HepG2 (cell line): Measurements from ENCODE around the gene DPEP1. TPM values are rescaled to one million over a fixed set of nuclear protein-coding genes. Genes with fewer than 3 reads are reported as not detected.
A peak's percentile ranks its signal among the peaks of the same experiment; 100 is the strongest.

Experiments used
- BRD4 ChIP-seq: sonication (generic); formaldehyde crosslinking; IDR thresholded peaks from 2 replicates; pipeline ENCODE4 v1.4.0; 2020; ENCODE audit warnings: missing genetic modification reagents
- CBFB ChIP-seq: sonication (generic); formaldehyde crosslinking; IDR thresholded peaks from 2 replicates; pipeline ENCODE4 v1.4.0; 2020; ENCODE audit warnings: missing genetic modification reagents
- FOXK1 ChIP-seq: sonication (generic); formaldehyde crosslinking; IDR thresholded peaks from 2 replicates; pipeline ENCODE4 v1.4.0; 2020; ENCODE audit warnings: low read depth, missing genetic modification reagents, borderline replicate concordance
- FOXK2 ChIP-seq: fragments of 450-650 bp; IDR thresholded peaks from 2 replicates; pipeline ENCODE4 v1.6.1; 2016
- KDM4B ChIP-seq: sonication (generic); formaldehyde crosslinking; IDR thresholded peaks from 2 replicates; pipeline ENCODE4 v1.4.0; 2020; ENCODE audit warnings: missing genetic modification reagents
- MTA1 ChIP-seq: sonication (generic); formaldehyde crosslinking; IDR thresholded peaks from 2 replicates; pipeline ENCODE4 v1.4.0; 2020; ENCODE audit warnings: missing genetic modification reagents, mild to moderate bottlenecking, borderline replicate concordance
- POGZ ChIP-seq: sonication (generic); formaldehyde crosslinking; IDR thresholded peaks from 2 replicates; pipeline ENCODE4 v1.4.0; 2020; ENCODE audit warnings: mild to moderate bottlenecking, missing genetic modification reagents
- RNF219 ChIP-seq: sonication (generic); formaldehyde crosslinking; IDR thresholded peaks from 2 replicates; pipeline ENCODE4 v1.5.0; 2020; ENCODE audit warnings: mild to moderate bottlenecking, missing genetic modification reagents
- SNRNP70 ChIP-seq: fragments of 200-400 bp; formaldehyde crosslinking; IDR thresholded peaks from 2 replicates; pipeline ENCODE4 v1.6.1; 2017; ENCODE audit warnings: mild to moderate bottlenecking, low read depth, low read length, moderate library complexity
- TEAD2 ChIP-seq: sonication (generic); formaldehyde crosslinking; IDR thresholded peaks from 2 replicates; pipeline ENCODE4 v1.9.0; 2021; ENCODE audit warnings: missing genetic modification reagents
- UBTF ChIP-seq: sonication (generic); formaldehyde crosslinking; IDR thresholded peaks from 2 replicates; pipeline ENCODE4 v1.4.0; 2020; ENCODE audit warnings: mild to moderate bottlenecking, missing genetic modification reagents
- ZNF138 ChIP-seq: sonication (generic); formaldehyde crosslinking; IDR thresholded peaks from 2 replicates; pipeline ENCODE4 v1.5.0; 2020; ENCODE audit warnings: mild to moderate bottlenecking, low read depth, missing genetic modification reagents
- ZNF235 ChIP-seq: sonication (generic); formaldehyde crosslinking; IDR thresholded peaks from 2 replicates; pipeline ENCODE4 v1.8.1; 2023; ENCODE audit warnings: mild to moderate bottlenecking, missing genetic modification reagents, borderline replicate concordance
- polyA plus RNA-seq, 8 experiments: library from polyadenylated mRNA; depleted of rRNA in 3 of 8; stranded (reverse) in 7 of 8; unstranded in 1 of 8; fragments of >200 nt; fragmentation: Illumina TruSeq in 4 of 8; extraction: Trizol in 4 of 8; gene quantifications; 2 replicates each; pipeline versions ENCODE4 v1.2.1 to v1.2.3, GENCODE V29; 2011 to 2016; ENCODE audit warnings: low read depth in 4 of 8, missing spikeins in 1 of 8, mixed read lengths in 1 of 8; ENCODE audit not compliant: insufficient read depth in 1 of 8
- total RNA-seq, 5 experiments: library from RNA; depleted of rRNA; stranded (reverse); fragments of >200 nt; fragmentation: Illumina TruSeq; extraction: Trizol; gene quantifications; 2 replicates each; pipeline ENCODE4 v1.2.3, GENCODE V29; 2016; ENCODE audit warnings: low read depth in 1 of 5
- TF ChIP-seq, protein P1 (sequence below): sonication (generic); formaldehyde crosslinking; IDR thresholded peaks from 2 replicates; pipeline ENCODE4 v1.4.0; 2020; ENCODE audit warnings: missing genetic modification reagents
- TF ChIP-seq, protein P2 (sequence below): IDR thresholded peaks from 2 replicates; pipeline ENCODE4 v1.6.1; 2012; ENCODE audit warnings: low read length, improper control_type of control experiment
- TF ChIP-seq, protein P3 (sequence below): sonication (generic); formaldehyde crosslinking; IDR thresholded peaks from 2 replicates; pipeline ENCODE4 v1.4.0; 2020; ENCODE audit warnings: missing genetic modification reagents

The DPEP1 gene
- total and polyA plus RNA-seq, 2 of the 13 experiments (the other 11 are each of a cell fraction or from before 2014, with no cell fraction given): 37.6 to 52.2 TPM

DNA sequence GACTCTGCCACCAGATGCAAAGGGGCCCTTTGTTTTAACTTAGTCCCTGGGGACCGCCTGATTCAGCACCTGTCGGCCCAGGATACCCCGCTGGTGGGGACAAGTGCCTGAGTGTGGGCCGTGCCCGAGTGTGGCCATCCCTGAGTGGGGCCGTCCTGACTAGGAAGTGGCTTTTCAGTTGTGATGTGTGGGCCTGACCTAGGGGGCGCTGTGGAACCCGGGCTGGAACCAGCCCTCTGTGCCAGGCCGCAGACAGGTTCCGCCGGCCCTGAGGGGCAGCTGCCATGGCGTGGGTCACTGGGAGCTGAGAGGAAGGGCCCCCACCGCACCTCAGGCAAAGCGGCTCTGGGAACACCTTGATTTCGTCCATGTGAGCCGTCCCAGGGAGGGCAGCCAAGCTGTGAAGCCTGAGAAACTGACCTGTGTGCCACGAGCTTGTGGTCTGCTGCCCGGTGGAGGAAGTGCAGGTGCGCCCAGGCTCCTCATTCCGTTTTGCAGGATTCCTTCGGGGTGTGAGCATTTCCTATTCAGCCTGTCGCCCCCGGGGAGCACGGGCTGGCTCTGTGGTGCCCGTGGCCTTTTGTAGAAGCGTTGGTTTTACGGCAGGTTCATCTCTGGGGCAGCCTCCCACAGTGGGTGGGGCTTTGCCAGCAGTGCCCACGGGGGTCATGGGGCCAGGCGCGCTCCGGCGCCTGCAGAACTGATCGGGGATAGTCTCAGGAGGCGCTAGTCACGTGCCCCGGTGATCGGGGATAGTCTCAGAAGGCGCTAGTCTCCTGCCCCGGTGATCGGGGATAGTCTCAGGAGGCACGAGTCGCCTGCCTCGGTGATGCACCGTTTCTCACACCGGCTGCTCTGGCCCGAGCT lies 47.7 kb upstream of the DPEP1 start (continued):
- no peak for TF ChIP-seq ZNF235 (CRISPR knock-in tag)
- TF ChIP-seq RNF219 (CRISPR knock-in tag): no peak
- peak; percentile 20; the same call in 1 of the 2 replicates for TF ChIP-seq KDM4B (CRISPR knock-in tag)
- peak; percentile 74 for TF ChIP-seq UBTF (CRISPR knock-in tag)
- TF ChIP-seq BRD4 (CRISPR knock-in tag): peak; percentile 77; the same call in 1 of the 2 replicates
- no peak for TF ChIP-seq POGZ (CRISPR knock-in tag)
- TF ChIP-seq MTA1: no peak
- TF ChIP-seq, protein P1, sequence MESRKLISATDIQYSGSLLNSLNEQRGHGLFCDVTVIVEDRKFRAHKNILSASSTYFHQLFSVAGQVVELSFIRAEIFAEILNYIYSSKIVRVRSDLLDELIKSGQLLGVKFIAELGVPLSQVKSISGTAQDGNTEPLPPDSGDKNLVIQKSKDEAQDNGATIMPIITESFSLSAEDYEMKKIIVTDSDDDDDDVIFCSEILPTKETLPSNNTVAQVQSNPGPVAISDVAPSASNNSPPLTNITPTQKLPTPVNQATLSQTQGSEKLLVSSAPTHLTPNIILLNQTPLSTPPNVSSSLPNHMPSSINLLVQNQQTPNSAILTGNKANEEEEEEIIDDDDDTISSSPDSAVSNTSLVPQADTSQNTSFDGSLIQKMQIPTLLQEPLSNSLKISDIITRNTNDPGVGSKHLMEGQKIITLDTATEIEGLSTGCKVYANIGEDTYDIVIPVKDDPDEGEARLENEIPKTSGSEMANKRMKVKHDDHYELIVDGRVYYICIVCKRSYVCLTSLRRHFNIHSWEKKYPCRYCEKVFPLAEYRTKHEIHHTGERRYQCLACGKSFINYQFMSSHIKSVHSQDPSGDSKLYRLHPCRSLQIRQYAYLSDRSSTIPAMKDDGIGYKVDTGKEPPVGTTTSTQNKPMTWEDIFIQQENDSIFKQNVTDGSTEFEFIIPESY (CRISPR knock-in tag): peak; percentile 82
- TF ChIP-seq, protein P2, sequence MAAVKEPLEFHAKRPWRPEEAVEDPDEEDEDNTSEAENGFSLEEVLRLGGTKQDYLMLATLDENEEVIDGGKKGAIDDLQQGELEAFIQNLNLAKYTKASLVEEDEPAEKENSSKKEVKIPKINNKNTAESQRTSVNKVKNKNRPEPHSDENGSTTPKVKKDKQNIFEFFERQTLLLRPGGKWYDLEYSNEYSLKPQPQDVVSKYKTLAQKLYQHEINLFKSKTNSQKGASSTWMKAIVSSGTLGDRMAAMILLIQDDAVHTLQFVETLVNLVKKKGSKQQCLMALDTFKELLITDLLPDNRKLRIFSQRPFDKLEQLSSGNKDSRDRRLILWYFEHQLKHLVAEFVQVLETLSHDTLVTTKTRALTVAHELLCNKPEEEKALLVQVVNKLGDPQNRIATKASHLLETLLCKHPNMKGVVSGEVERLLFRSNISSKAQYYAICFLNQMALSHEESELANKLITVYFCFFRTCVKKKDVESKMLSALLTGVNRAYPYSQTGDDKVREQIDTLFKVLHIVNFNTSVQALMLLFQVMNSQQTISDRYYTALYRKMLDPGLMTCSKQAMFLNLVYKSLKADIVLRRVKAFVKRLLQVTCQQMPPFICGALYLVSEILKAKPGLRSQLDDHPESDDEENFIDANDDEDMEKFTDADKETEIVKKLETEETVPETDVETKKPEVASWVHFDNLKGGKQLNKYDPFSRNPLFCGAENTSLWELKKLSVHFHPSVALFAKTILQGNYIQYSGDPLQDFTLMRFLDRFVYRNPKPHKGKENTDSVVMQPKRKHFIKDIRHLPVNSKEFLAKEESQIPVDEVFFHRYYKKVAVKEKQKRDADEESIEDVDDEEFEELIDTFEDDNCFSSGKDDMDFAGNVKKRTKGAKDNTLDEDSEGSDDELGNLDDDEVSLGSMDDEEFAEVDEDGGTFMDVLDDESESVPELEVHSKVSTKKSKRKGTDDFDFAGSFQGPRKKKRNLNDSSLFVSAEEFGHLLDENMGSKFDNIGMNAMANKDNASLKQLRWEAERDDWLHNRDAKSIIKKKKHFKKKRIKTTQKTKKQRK: no peak
- TF ChIP-seq SNRNP70: no peak
- TF ChIP-seq TEAD2: no peak
- TF ChIP-seq ZNF138 (CRISPR knock-in tag): 0 out of 2 replicates have a peak, but pooled peaks have one; percentile 45
- TF ChIP-seq, protein P3, sequence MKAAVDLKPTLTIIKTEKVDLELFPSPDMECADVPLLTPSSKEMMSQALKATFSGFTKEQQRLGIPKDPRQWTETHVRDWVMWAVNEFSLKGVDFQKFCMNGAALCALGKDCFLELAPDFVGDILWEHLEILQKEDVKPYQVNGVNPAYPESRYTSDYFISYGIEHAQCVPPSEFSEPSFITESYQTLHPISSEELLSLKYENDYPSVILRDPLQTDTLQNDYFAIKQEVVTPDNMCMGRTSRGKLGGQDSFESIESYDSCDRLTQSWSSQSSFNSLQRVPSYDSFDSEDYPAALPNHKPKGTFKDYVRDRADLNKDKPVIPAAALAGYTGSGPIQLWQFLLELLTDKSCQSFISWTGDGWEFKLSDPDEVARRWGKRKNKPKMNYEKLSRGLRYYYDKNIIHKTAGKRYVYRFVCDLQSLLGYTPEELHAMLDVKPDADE (CRISPR knock-in tag): 0 out of 2 replicates have a peak, but pooled peaks have one; percentile 62
- no peak for TF ChIP-seq FOXK1
- TF ChIP-seq CBFB (CRISPR knock-in tag): peak; percentile 68; the same call in 1 of the 2 replicates
- no peak for TF ChIP-seq FOXK2
